Neutrophil (primary cell): ENCODE measurements around the gene TMX2.

Experiments used
- H3K27ac ChIP-seq: fragments of 200-600 bp; sonication (generic); 2 replicates; pipeline ENCODE4 v1.5.1; 2016; ENCODE audit warnings: mild to moderate bottlenecking, moderate library complexity
- H3K27me3 ChIP-seq: fragments of 200-600 bp; sonication (generic); 2 replicates; pipeline ENCODE4 v1.6.0; 2016; ENCODE audit warnings: mild to moderate bottlenecking
- H3K36me3 ChIP-seq: fragments of 200-600 bp; sonication (generic); 2 replicates; pipeline ENCODE4 v1.5.1; 2017
- H3K4me1 ChIP-seq, 2 experiments: fragments of 200-600 bp in 1 of 2; sonication (generic) in 1 of 2; 1 replicate in 1 of 2; 2 replicates in 1 of 2; pipeline versions ENCODE4 v1.5.1 to v1.6.1; 2013 to 2016; ENCODE audit warnings: low read depth in 1 of 2, low read length in 1 of 2, mild to moderate bottlenecking in 1 of 2, moderate library complexity in 1 of 2; ENCODE audit not compliant: control insufficient read depth in 1 of 2, insufficient read depth in 1 of 2
- H3K4me3 ChIP-seq, 2 experiments: fragments of 200-600 bp in 1 of 2; sonication (generic) in 1 of 2; 1 replicate in 1 of 2; 2 replicates in 1 of 2; pipeline ENCODE4 v1.5.1; 2013 to 2016; ENCODE audit warnings: low read depth in 1 of 2, low read length in 1 of 2, mild to moderate bottlenecking in 1 of 2, moderate library complexity in 1 of 2
- H3K9me3 ChIP-seq: fragments of 200-600 bp; sonication (generic); 2 replicates; pipeline ENCODE4 v1.5.1; 2016
- TF ChIP-seq, protein P1 (sequence below): fragments of 200-600 bp; sonication (generic); IDR thresholded peaks from 2 replicates; pipeline ENCODE4 v1.5.1; 2016; ENCODE audit warnings: antibody characterized with exemption

Gene TMX2

GRCh38 chr11:57776031-57776521 lies 63.7 kb downstream of the TMX2 start:
- H3K4me3 ChIP-seq: no peak overlapping the region
- no peaks in the 10 kb centered on the region for H3K36me3 ChIP-seq
- peaks cover 14 to 15% of the 10 kb centered on the region in 2 experiments for H3K4me1 ChIP-seq
- TF ChIP-seq, protein P1, sequence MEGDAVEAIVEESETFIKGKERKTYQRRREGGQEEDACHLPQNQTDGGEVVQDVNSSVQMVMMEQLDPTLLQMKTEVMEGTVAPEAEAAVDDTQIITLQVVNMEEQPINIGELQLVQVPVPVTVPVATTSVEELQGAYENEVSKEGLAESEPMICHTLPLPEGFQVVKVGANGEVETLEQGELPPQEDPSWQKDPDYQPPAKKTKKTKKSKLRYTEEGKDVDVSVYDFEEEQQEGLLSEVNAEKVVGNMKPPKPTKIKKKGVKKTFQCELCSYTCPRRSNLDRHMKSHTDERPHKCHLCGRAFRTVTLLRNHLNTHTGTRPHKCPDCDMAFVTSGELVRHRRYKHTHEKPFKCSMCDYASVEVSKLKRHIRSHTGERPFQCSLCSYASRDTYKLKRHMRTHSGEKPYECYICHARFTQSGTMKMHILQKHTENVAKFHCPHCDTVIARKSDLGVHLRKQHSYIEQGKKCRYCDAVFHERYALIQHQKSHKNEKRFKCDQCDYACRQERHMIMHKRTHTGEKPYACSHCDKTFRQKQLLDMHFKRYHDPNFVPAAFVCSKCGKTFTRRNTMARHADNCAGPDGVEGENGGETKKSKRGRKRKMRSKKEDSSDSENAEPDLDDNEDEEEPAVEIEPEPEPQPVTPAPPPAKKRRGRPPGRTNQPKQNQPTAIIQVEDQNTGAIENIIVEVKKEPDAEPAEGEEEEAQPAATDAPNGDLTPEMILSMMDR: no peak
- no peaks in the 10 kb centered on the region for H3K9me3 ChIP-seq
- H3K27ac ChIP-seq: no peak overlapping the region
- no peaks in the 10 kb centered on the region for H3K27me3 ChIP-seq

DNA sequence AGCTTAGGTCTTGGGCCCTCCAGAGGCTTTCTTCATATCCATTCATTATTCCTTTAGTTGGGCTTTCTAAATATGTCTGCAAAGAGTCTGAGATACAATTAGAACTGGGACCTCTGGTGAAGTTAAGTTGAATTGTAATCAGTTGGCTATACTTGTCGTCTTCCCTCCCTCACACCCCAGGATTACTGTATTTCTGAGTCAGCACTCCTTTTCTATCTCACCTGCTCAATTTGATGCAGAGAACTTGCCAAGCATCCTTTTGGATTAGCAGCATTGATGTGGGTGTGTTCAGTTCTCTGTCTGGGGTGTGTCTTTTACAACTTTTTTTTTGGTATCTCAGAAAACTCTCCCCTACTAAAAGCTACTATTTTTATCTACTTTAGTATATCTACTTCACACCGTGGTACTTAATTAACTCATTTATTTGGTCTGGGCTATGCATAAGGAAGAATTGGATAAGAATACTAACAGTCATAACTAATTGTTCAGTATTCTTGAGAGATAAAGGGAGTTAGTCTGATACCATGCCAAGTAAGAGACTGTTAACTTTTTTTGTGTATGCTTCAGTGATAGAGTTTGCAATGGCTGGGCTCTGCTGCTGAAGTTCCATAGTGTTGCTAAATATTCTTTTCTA lies 64.3 kb downstream of the TMX2 start:
- Histone ChIP-seq H3K36me3 (no peaks in the 10 kb centered on the region), H3K9me3 (no peaks in the 10 kb centered on the region), H3K4me3 (no peak overlapping the region), H3K4me1 (peaks cover 14 to 15% of the 10 kb centered on the region in 2 experiments), H3K27me3 (no peaks in the 10 kb centered on the region), H3K27ac (no peak overlapping the region)
- TF ChIP-seq, protein P1: no peak

DNA sequence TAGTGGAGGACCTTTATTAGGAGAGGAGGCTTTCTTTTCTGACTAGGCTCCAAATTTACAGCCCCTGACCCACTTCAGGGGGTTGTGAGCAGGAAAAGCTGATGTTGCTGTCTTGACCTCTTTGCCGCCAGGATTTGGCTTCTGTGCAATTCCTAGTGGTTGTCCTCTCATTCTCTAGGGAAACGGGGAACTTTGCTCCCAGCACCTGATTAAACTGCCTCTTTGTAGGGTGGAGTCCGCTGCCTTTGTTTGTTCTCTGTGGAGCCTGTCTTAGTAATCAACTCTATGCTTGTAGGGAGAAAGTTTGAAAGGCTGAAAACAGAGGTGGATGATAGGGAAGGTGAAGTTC lies 65.5 kb downstream of the TMX2 start:
- Histone ChIP-seq H3K4me3 (no peak overlapping the region), H3K27ac (no peak overlapping the region)
- TF ChIP-seq, protein P1: no peak

GRCh38 chr11:57778318-57779037 lies 66.1 kb downstream of the TMX2 start:
- Histone ChIP-seq H3K27ac (no peak overlapping the region), H3K4me1 (peaks cover 14 to 15% of the 10 kb centered on the region in 2 experiments), H3K36me3 (no peaks in the 10 kb centered on the region), H3K27me3 (no peaks in the 10 kb centered on the region), H3K4me3 (no peak overlapping the region), H3K9me3 (no peaks in the 10 kb centered on the region)
- TF ChIP-seq, protein P1: no peak

More for the DNA sequence above, 65.5 kb downstream of the TMX2 start:
- peaks cover 14 to 15% of the 10 kb centered on the region in 2 experiments for H3K4me1 ChIP-seq
- no peaks in the 10 kb centered on the region for H3K36me3 ChIP-seq
- H3K9me3 ChIP-seq: no peaks in the 10 kb centered on the region
- no peaks in the 10 kb centered on the region for H3K27me3 ChIP-seq

- H3K4me3 ChIP-seq: no peak overlapping the region
Observed at GRCh38 chr11:57779276-57779675, 66.9 kb downstream of the TMX2 start.

More at GRCh38 chr11:57779276-57779675, 66.9 kb downstream of the TMX2 start:
- Histone ChIP-seq H3K36me3 (no peaks in the 10 kb centered on the region), H3K27ac (no peak overlapping the region), H3K27me3 (no peaks in the 10 kb centered on the region), H3K4me1 (peaks cover 14 to 15% of the 10 kb centered on the region in 2 experiments), H3K9me3 (no peaks in the 10 kb centered on the region)
- TF ChIP-seq, protein P1: no peak
